CD4-positive, alpha-beta T cell treated with Interleukin-12 subunit alpha and Interleukin-12 subunit beta, for 1 hour (primary cell): Measurements from ENCODE around the gene TCTN1.
"Not testable (repeated sequence)": the region's sequence is repeated elsewhere in the genome, so short reads cannot be mapped to it uniquely, and the experiment has no call there.

Experiments used
- DNase-seq: peaks from one replicate; pipeline ENCODE4 v3.0.0-alpha.2; 2020

TCTN1 gene

GRCh38 chr12:110587102-110587501 lies 26.8 kb upstream of the TCTN1 start:
- DNase-seq: not testable (repeated sequence)

DNA sequence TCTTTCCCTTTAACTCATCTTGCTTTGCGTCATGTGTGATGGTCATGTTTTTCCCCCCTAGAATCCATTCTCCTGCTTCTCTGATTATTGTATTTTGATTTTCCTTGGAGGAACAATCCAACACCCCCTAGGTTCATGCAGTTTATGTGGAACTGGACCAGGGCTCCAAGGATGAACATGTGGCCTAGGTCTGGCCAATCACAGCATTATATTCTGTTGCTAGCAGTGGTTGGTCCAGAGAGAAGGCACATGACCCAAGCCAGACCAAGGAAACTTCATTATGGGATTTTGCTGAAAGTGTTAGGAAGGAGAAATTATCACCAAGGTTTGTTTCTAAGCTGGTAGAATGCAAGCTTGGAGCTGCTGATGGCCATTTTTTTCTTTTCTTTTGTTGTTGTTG lies 23.9 kb upstream of the TCTN1 start:
- DNase-seq: no peak

- peak; percentile 75 for DNase-seq
Observed at GRCh38 chr12:110590806-110591326, 23.1 kb upstream of the TCTN1 start.

DNA sequence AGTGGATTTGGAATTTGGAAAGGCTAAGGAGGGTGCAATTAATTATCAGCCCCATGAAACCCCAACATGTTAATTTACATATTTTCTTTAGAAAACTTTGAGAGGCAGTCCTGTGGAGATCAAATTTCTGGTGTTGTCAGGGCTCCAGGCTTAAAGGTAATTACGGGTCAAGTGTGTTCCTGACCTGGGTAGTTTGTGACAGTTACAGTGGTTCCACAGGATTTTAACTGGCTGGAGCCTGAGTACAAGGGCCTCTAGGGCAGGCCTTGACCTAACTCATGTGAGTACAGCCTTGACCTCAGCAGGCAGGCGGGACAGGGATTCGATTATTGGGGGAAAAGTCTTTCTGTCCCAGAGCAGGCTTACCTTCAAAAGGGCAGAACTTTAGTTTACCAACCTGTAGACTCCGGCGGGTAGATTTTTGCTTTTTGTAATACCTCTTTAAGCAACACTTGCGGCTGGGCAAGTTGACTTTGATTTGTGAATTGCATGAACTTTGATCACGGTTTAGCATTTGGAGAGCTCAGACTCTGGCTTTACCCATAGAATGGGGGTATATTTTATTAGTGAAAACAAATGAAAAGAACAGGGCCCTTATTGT lies 22.4 kb upstream of the TCTN1 start:
- DNase-seq: no peak

GRCh38 chr12:110592078-110592477 lies 21.9 kb upstream of the TCTN1 start:
- no peak for DNase-seq

GRCh38 chr12:110592919-110593318 lies 21.0 kb upstream of the TCTN1 start:
- not testable (repeated sequence) for DNase-seq

GRCh38 chr12:110597885-110598284 lies 16.0 kb upstream of the TCTN1 start:
- no peak for DNase-seq

DNA sequence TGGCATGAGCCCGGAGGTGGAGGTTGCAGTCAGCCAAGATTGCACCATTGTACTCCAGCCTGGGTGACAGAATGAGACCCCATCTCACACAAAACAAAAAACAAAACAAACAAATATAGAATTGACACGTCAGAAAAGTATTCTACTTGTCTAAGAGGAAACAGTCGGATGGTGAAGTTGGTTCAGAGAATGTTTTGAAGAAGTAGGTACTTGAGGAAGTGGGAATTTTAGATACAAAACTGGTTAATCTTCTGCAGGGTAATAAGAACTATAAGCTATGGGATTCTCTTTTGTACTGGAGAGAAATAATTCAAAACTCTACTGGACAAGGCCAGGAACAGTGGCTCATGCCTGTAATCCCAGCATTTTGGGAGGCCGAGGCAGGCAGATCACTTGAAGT lies 14.6 kb upstream of the TCTN1 start:
- DNase-seq: no peak

DNA sequence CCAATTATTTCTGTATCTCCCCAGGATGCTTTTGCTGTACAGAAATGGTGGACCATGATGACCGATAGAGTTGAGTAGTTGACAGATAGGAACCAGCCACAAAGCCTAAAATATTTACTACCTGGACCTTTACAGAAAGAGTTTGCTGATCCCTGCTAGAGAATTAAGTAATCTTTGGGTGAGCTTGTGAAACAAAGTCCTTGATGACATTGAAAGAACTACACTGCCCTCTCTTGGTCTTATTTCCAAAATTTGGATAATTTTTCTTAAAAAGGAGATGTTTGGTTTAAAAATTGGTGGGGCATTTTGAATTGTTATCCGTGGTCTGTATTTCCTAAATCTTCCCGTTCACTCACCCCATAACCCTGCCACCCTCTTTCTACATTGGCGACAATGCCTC lies 13.7 kb upstream of the TCTN1 start:
- DNase-seq: peak; percentile 67

GRCh38 chr12:110602085-110602814 lies 11.7 kb upstream of the TCTN1 start:
- DNase-seq: peak; percentile 76

- no peak for DNase-seq
Observed at GRCh38 chr12:110606253-110606611, 7.7 kb upstream of the TCTN1 start.

- no peak for DNase-seq
Observed at GRCh38 chr12:110613071-110613770, 708 bp upstream of the TCTN1 start.

DNA sequence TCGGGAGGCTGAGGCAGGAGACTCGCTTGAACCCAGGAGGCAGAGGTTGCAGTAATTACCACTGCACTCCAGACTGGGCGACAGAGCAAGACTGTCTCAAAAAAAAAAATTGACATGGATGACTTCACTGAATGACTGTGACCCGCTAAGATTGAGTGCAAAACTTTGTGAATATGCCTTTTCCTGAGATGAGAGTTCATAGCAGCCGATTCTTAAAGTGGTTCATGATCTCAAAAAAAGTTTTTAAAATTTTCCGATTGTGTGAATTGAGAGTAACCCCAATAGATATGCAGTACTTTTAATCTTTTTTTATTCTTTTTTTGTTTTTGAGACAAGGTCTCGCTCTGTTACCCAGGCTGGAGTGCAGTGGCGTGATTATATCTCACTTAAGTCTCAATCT lies 1.2 kb downstream of the TCTN1 start:
- DNase-seq: no peak

DNA sequence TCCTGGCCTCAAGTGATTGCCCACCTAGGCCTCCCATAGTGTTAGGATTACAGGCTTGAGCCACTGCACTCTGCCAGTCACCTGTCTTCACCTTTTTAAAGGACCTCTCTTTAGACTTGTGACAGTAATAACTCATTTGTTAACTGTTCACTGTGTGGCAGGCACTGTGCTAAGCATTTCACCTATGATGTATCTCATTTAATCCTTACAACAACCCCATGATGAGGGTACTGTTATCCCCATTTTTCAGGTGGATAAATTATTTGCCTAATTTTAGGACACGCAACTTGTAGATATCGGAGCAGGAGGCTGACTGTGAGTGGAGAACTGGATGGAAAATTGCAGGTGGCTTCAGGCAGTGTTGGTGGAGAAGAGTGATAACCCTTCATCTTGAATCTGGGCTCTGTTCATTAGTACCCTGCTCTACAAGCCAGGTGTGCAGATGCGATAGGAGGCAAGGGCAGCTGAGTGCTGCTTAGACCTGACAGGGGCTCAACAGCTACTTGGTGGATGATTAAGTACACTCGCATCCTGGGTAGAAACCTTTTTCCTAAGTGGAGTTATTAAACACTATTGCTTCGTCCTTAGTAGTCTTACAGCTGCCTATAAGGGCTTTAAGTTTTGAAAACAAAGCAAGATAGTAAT lies 2.7 kb downstream of the TCTN1 start:
- DNase-seq: no peak

DNA sequence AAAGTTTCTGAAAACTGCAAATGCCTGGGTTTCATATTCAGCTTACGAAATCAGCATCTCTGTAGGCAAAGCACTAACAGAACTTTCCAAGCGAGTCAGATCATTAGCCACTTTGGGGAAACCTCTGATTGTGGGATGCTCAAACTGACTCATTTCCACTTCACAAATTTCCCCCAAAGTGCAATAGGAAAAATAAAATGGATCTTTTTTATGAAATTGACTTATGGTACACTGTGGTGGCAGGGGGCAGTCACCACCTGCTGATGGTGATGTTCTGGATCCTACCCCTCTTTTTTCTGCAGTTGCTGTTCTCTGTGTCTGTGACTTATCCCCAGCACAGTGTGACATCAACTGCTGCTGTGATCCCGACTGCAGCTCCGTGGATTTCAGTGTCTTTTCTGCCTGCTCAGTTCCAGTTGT lies 5.6 kb downstream of the TCTN1 start:
- no peak for DNase-seq

- no peak for DNase-seq
Observed at GRCh38 chr12:110622582-110622981, 8.7 kb downstream of the TCTN1 start.

DNA sequence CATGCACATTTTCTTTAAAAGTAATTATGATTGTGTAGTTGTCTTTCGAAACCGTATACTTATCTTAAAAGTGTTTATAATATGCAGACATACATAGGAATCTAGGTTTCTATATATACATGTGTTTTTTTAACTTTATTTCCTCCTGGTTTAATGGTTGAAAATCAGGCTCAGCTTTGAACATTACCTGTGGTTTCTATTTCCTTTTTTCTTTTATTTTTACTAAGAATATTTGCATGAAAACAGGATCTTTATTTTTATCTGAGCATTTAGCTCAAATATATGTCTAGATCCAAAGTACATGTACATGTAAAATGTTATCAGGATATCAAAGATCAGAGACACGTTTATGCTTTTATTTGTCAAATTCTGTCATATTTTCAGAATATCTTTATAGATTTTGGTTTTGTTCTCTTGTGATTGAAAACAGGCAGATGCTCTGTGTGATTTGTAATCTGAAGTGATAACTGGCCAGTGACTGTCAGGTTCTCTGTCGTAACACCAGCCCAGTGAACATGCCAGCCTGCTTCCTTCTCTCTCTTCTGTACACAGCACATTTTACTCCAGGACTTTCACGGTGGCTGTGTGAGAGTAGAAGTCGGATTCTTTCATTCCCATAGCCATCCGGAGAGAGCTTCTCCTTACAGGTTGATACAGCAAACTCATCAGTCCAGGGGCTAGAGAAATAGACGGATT lies 13.7 kb downstream of the TCTN1 start:
- no peak for DNase-seq

DNA sequence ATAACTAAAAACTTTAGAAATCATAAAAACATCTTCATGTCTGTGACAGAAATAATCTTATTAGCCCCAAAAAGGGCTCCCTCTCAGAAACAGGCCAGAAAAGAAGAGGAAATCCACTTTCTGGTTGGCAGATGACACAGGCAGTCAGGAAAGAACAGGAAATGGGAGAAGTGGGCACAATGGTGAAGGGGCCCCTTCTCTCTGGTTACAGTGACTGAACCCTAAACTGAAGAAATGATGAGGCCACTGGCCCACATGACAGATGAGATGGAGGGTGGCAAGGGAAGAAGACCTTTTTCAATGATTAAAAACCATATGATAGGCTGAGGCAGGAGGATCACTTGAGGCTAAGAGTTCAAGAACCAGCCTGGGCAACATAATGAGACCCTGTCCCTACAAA lies 21.1 kb downstream of the TCTN1 start:
- no peak for DNase-seq

DNA sequence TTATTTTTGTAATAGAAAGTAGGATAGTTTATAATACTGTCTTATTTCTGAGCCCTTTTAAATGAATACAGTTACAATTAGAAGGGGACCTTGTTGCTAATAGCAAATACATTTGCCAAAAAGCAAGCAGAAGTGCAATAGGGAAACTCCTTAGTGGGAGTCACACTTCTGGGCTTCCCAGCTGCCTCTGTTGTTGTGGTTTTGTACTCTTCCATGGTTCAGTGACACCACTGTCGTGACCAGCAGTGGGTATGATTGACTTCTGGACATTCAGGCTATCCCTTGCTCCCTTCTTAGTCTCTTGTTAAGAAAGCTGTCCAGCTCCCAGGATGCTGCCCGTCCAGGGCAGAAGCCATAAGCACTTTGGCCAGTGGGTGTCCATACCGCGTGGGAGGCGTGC lies 22.6 kb downstream of the TCTN1 start:
- DNase-seq: no peak

DNA sequence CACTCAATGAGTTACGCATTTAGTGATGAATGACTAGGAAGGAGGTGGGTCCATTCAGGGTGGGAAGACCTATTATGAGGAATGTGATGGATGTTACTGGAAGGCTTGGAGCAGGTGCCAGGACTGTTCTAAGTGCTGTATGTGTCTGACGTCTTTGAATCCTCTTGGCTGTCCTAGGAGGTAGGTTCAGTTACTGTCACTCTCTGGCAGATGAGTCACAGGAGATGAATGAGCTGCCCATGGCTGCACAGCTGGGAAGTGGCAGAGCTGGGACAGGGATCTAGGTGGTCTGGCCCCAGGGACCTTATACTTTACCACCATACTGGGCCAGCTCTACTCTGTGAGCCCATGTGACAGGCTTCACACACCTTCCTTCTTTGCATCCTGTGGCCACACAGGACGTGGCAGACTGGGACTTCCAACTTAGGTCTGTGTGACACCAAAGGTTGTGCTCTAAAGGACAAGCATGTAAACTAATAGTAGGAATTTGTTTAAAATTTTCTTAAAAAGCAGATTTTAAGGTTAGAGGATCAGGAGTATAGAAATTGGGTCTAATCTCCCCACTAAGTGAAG lies 24.0 kb downstream of the TCTN1 start:
- DNase-seq: no peak

GRCh38 chr12:110638796-110639195 lies 24.9 kb downstream of the TCTN1 start:
- DNase-seq: no peak

- no peak for DNase-seq
Observed at GRCh38 chr12:110639336-110640141, 25.6 kb downstream of the TCTN1 start.
